Amygdala (tissue), 56 donors: ENCODE measurements around the gene SASH3.

Source experiments
- DNase-seq, 56 donors: peaks; one replicate each; lab custom pipeline; 2025; lab: John Stamatoyannopoulos, UW

Gene SASH3

GRCh38 chrX:129802863-129803262, 23.1 kb downstream of the SASH3 start:
- DNase-seq: no peak

GRCh38 chrX:129804806-129805205, 25.1 kb downstream of the SASH3 start:
- DNase-seq: no peak

- no peak for DNase-seq
Observed at GRCh38 chrX:129808158-129808828, 28.5 kb downstream of the SASH3 start.

GRCh38 chrX:129808829-129809796, 29.4 kb downstream of the SASH3 start:
- DNase-seq: no peak

- no peak for DNase-seq
Observed at GRCh38 chrX:129813662-129814368, 34.1 kb downstream of the SASH3 start.

GRCh38 chrX:129818123-129818522, 38.4 kb downstream of the SASH3 start:
- DNase-seq: no peak

GRCh38 chrX:129823115-129823514, 43.4 kb downstream of the SASH3 start:
- DNase-seq: peak in 6 of 56 donors; percentile 0 to 8 (median 2)

GRCh38 chrX:129823522-129823921, 43.8 kb downstream of the SASH3 start:
- no peak for DNase-seq

- DNase-seq: no peak
Observed at GRCh38 chrX:129824620-129825019, 44.9 kb downstream of the SASH3 start.

GRCh38 chrX:129825746-129826505, 46.2 kb downstream of the SASH3 start:
- DNase-seq: peak in 1 of 56 donors; percentile 9

GRCh38 chrX:129830494-129830893, 50.7 kb downstream of the SASH3 start:
- DNase-seq: peak in 1 of 56 donors; percentile 5

- peak in 48 of 56 donors; percentile 1 to 90 (median 46) for DNase-seq
Observed at GRCh38 chrX:129831091-129831885, 51.5 kb downstream of the SASH3 start.

GRCh38 chrX:129833153-129833990, 53.6 kb downstream of the SASH3 start:
- peak in 28 of 56 donors; percentile 0 to 62 (median 18) for DNase-seq

- DNase-seq: no peak
Observed at GRCh38 chrX:129836827-129837226, 57.1 kb downstream of the SASH3 start.

- DNase-seq: peak in 1 of 56 donors; percentile 2
Observed at GRCh38 chrX:129840344-129840743, 60.6 kb downstream of the SASH3 start.

- peak in 14 of 56 donors; percentile 1 to 35 (median 10) for DNase-seq
Observed at GRCh38 chrX:129842510-129843208, 62.9 kb downstream of the SASH3 start.

- no peak for DNase-seq
Observed at GRCh38 chrX:129843209-129843458, 63.4 kb downstream of the SASH3 start.
